NCI-H128 (cell line): ENCODE data around the gene OTP.
"Not testable (repeated sequence)": the region's sequence is repeated elsewhere in the genome, so short reads cannot be mapped to it uniquely, and the experiment has no call there.

ENCODE experiments used
- DNase-seq: peaks from one replicate; lab custom pipeline; 2025; ENCODE audit not compliant: unreplicated experiment; lab: John Stamatoyannopoulos, UW

Gene OTP

GRCh38 chr5:77616920-77617319, 21.6 kb downstream of the OTP start:
- no peak for DNase-seq

GRCh38 chr5:77608927-77609326, 29.6 kb downstream of the OTP start:
- DNase-seq: not testable (repeated sequence)

GRCh38 chr5:77607324-77607723, 31.2 kb downstream of the OTP start:
- no peak for DNase-seq

GRCh38 chr5:77606279-77606678, 32.2 kb downstream of the OTP start:
- no peak for DNase-seq

- DNase-seq: no peak
Measured at GRCh38 chr5:77599679-77600078, 38.8 kb downstream of the OTP start.

- DNase-seq: no peak
Measured at GRCh38 chr5:77590347-77590746, 48.2 kb downstream of the OTP start.

GRCh38 chr5:77588175-77588574, 50.3 kb downstream of the OTP start:
- DNase-seq: no peak

- DNase-seq: no peak
Measured at GRCh38 chr5:77586101-77586500, 52.4 kb downstream of the OTP start.

GRCh38 chr5:77582143-77582542, 56.4 kb downstream of the OTP start:
- not testable (repeated sequence) for DNase-seq
